Caco-2 (cell line): ENCODE results near the gene CD9. TPM values are rescaled to one million over a fixed set of nuclear protein-coding genes. Genes with fewer than 3 reads are reported as not detected.

ENCODE experiments used
- BruUV-seq: library from RNA; stranded (reverse); fragments of 400-500 nt; replicated peaks from 2 replicates; lab custom pipeline; 2021; lab: Mats Ljungman, UMichigan
- CTCF ChIA-PET: fragments of 300-600 bp; sonication (Branson Sonifier 250); formaldehyde crosslinking; loops from one replicate; lab custom pipeline; 2022; ENCODE audit warnings: antibody characterized with exemption; lab: Charles Lee
- POLR2A ChIA-PET: fragments of 300-600 bp; sonication (Branson Sonifier 250); formaldehyde crosslinking; loops from one replicate; lab custom pipeline; 2022; ENCODE audit warnings: antibody characterized with exemption; lab: Charles Lee
- DNase-seq, 2 experiments: peaks; one replicate each; pipeline versions ENCODE4 v3.0.0 to v3.0.0-alpha.2; 2020 to 2022
- H3K27me3 ChIP-seq: replicated peaks from 2 replicates; pipeline ENCODE4 v1.6.0; 2011; ENCODE audit warnings: low read length; ENCODE audit not compliant: control insufficient read depth, insufficient read depth
- H3K36me3 ChIP-seq: 2 replicates; pipeline ENCODE4 v1.5.1; 2011; ENCODE audit warnings: low read length; ENCODE audit not compliant: control insufficient read depth, insufficient read depth
- H3K4me1 ChIP-seq: fragments of 250-450 bp; sonication (Bioruptor Pico); 2 replicates; pipeline ENCODE4 v1.5.1; 2020; ENCODE audit warnings: mild to moderate bottlenecking
- H3K4me3 ChIP-seq: 2 replicates; pipeline ENCODE4 v1.5.1; 2011; ENCODE audit warnings: low read depth, mild to moderate bottlenecking, control low read depth, low read length
- H3K9me3 ChIP-seq: fragments of 250-450 bp; sonication (Bioruptor Pico); 2 replicates; pipeline ENCODE4 v1.5.1; 2020; ENCODE audit warnings: mild to moderate bottlenecking, moderate library complexity
- H3K27ac Mint-ChIP-seq: one replicate; pipeline ENCODE4 v1.8.0; 2022; ENCODE audit warnings: mixed read lengths; ENCODE audit not compliant: unreplicated experiment
- H3K27me3 Mint-ChIP-seq: one replicate; pipeline ENCODE4 v1.8.0; 2022; ENCODE audit warnings: mixed read lengths; ENCODE audit not compliant: insufficient read depth, unreplicated experiment
- H3K36me3 Mint-ChIP-seq: one replicate; pipeline ENCODE4 v1.8.0; 2022; ENCODE audit warnings: mild to moderate bottlenecking, mixed read lengths; ENCODE audit not compliant: insufficient read depth, unreplicated experiment
- H3K4me1 Mint-ChIP-seq: one replicate; pipeline ENCODE4 v1.8.0; 2022; ENCODE audit warnings: low read depth, mixed read lengths; ENCODE audit not compliant: unreplicated experiment
- H3K4me3 Mint-ChIP-seq: one replicate; pipeline ENCODE4 v1.8.0; 2022; ENCODE audit warnings: mild to moderate bottlenecking, moderate library complexity, mixed read lengths; ENCODE audit not compliant: unreplicated experiment
- H3K9me3 Mint-ChIP-seq: one replicate; pipeline ENCODE4 v1.8.0; 2022; ENCODE audit warnings: mixed read lengths; ENCODE audit not compliant: unreplicated experiment
- intact Hi-C: fragments of 100-400 bp; cut with micrococcal nuclease; formaldehyde crosslinking; loops from one replicate; pipeline ENCODE4 v1.10.0; 2022; ENCODE audit not compliant: unreplicated experiment
- total RNA-seq: library from RNA; stranded (reverse); gene quantifications from 2 replicates; pipeline ENCODE4 v1.2.3, GENCODE V29; 2022
- TF ChIP-seq, protein P1 (sequence below), 2 experiments: fragments of 200-600 bp in 1 of 2; IDR thresholded peaks; 1 replicate in 1 of 2; 2 replicates in 1 of 2; pipeline versions ENCODE4 v1.5.1 to v1.8.0; 2011 to 2022; ENCODE audit warnings: antibody characterized with exemption in 1 of 2, control low read depth in 1 of 2, inconsistent platforms in 1 of 2, low read depth in 1 of 2, low read length in 1 of 2, mild to moderate bottlenecking in 1 of 2, moderate library complexity in 1 of 2; ENCODE audit not compliant: insufficient read depth in 1 of 2, severe bottlenecking in 1 of 2, unreplicated experiment in 1 of 2

Gene CD9
- total RNA-seq, 1 experiment from 2014 or later = 170 TPM

DNA sequence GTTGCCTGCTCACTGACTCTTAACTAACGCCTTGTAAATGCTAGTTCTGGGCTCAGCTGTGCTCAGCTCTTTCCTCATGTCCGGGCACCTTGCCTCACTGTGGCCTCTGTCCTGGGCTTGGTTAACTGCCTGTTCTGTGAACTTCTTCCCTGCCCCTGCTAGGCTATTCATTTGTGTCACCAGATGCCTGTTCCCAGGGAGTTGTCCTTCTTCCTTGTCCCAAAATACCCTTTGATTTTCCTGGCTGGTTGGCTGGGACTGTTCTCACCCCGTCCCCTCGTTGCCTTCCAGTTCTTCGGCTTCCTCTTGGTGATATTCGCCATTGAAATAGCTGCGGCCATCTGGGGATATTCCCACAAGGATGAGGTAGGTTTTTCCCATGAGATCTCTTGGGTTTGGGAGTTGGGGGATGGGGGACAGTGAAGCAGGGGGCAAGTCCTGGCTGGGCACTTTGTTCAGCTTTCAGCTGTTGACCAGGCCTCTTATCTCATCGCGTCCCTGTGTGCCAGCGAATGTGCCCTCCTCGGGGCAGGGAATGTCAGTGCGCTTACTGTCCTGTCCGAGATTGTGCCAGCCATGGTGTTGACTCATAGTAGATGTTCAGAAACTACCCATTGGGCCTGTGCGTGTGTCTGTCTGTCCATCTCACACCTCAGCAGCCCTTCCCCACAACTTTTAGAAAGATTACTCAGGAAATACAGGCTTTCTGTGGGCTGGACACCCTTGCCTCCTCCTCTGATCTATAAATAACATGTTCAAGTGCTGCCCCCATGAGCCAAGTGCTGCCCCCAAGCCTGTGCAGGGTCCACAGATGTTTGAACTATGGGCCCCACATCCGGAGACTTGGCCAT lies 33.1 kb downstream of the CD9 start:
- no peaks in the 10 kb centered on the region for H3K27me3 Mint-ChIP-seq
- intact Hi-C loops = no loop called here
- H3K4me3 Mint-ChIP-seq = no peak overlapping the region
- DNase-seq = no peak
- no TSS peak for BruUV-seq
- peaks cover 45% of the 10 kb centered on the region for H3K36me3 Mint-ChIP-seq
- Histone ChIP-seq H3K27me3 (no peaks in the 10 kb centered on the region), H3K4me1 (peaks cover 65% of the 10 kb centered on the region), H3K4me3 (no peak overlapping the region), H3K9me3 (no peaks in the 10 kb centered on the region), H3K36me3 (peaks cover 7% of the 10 kb centered on the region)
- ChIA-PET CTCF (no interaction called here), POLR2A (no interaction called here)
- H3K4me1 Mint-ChIP-seq = peaks cover 70% of the 10 kb centered on the region
- TF ChIP-seq, protein P1, sequence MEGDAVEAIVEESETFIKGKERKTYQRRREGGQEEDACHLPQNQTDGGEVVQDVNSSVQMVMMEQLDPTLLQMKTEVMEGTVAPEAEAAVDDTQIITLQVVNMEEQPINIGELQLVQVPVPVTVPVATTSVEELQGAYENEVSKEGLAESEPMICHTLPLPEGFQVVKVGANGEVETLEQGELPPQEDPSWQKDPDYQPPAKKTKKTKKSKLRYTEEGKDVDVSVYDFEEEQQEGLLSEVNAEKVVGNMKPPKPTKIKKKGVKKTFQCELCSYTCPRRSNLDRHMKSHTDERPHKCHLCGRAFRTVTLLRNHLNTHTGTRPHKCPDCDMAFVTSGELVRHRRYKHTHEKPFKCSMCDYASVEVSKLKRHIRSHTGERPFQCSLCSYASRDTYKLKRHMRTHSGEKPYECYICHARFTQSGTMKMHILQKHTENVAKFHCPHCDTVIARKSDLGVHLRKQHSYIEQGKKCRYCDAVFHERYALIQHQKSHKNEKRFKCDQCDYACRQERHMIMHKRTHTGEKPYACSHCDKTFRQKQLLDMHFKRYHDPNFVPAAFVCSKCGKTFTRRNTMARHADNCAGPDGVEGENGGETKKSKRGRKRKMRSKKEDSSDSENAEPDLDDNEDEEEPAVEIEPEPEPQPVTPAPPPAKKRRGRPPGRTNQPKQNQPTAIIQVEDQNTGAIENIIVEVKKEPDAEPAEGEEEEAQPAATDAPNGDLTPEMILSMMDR (IDR thresholded peaks at IDR 0.05; ENCODE audit: insufficient read depth in 1 of 2, low read depth in 1 of 2, low read length in 1 of 2, severe bottlenecking in 1 of 2, unreplicated experiment in 1 of 2) = no peak
- H3K27ac Mint-ChIP-seq = peak overlapping the region; percentile 96
- H3K9me3 Mint-ChIP-seq = no peaks in the 10 kb centered on the region

DNA sequence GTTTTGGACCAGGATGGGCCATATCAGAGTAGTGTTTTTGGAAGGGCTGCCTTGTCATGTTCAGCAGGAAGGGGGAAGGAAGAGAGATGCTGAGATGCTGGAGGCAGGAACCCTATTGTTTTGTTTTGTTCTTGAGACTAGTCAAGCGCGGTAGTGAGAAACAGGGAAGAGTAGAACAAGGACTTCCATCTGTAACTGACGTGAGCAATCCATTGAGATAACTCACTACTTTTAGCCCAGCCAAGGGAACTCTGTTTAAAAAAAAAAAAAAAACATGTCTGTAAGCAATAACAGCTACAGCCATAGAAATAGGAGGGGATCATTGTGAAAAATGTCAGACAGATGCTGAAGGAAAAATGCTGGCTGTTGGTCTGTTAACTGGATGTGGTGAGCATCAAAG lies 34.0 kb downstream of the CD9 start:
- no peaks in the 10 kb centered on the region for H3K9me3 ChIP-seq
- H3K4me1 ChIP-seq = peaks cover 56% of the 10 kb centered on the region
- ChIA-PET POLR2A (no interaction called here), CTCF (no interaction called here)
- no peak overlapping the region for H3K4me3 Mint-ChIP-seq
- H3K27me3 ChIP-seq = no peaks in the 10 kb centered on the region
- peaks cover 63% of the 10 kb centered on the region for H3K4me1 Mint-ChIP-seq
- peaks cover 8% of the 10 kb centered on the region for H3K36me3 ChIP-seq
- no TSS peak for BruUV-seq
- H3K27me3 Mint-ChIP-seq = no peaks in the 10 kb centered on the region
- TF ChIP-seq, protein P1 (IDR thresholded peaks at IDR 0.05; ENCODE audit: insufficient read depth in 1 of 2, low read depth in 1 of 2, low read length in 1 of 2, severe bottlenecking in 1 of 2, unreplicated experiment in 1 of 2) = no peak
- no peaks in the 10 kb centered on the region for H3K9me3 Mint-ChIP-seq
- peaks cover 53% of the 10 kb centered on the region for H3K36me3 Mint-ChIP-seq
- peak overlapping the region; percentile 96 for H3K27ac Mint-ChIP-seq
- intact Hi-C loops = no loop called here
- DNase-seq = no peak
- no peak overlapping the region for H3K4me3 ChIP-seq

DNA sequence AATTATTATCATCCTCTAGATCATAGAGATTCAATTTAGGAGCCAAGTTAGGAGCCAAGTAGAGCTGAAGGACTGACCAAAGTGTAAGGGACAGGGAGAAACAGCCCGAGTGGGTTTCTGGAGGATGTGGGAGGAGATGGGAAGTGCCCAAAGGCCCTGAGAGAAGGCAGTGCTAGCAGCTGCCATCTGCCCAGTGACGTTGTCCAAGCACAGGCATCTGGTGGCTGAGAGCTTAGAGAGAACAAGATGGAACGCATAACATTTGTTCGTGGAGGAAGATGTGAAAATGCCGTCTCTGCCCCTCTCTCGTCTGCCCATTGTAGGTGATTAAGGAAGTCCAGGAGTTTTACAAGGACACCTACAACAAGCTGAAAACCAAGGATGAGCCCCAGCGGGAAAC lies 34.7 kb downstream of the CD9 start:
- POLR2A ChIA-PET = interaction anchor here (0.7 kb wide), 1 partner anchor 121 kb away, joined by 3 read pairs; no protein-coding TSS in a partner anchor
- TF ChIP-seq, protein P1 (IDR thresholded peaks at IDR 0.05; ENCODE audit: insufficient read depth in 1 of 2, low read depth in 1 of 2, low read length in 1 of 2, severe bottlenecking in 1 of 2, unreplicated experiment in 1 of 2) = no peak
- H3K9me3 Mint-ChIP-seq = no peaks in the 10 kb centered on the region
- H3K27me3 ChIP-seq = no peaks in the 10 kb centered on the region
- DNase-seq = no peak
- no peaks in the 10 kb centered on the region for H3K27me3 Mint-ChIP-seq
- no peak overlapping the region for H3K4me3 Mint-ChIP-seq
- H3K4me1 Mint-ChIP-seq = peaks cover 60% of the 10 kb centered on the region
- no peaks in the 10 kb centered on the region for H3K9me3 ChIP-seq
- peak overlapping the region; percentile 69 for H3K27ac Mint-ChIP-seq
- BruUV-seq = no TSS peak
- peaks cover 8% of the 10 kb centered on the region for H3K36me3 ChIP-seq
- peaks cover 53% of the 10 kb centered on the region for H3K36me3 Mint-ChIP-seq
- CTCF ChIA-PET = interaction anchor here (1.6 kb wide), 1 partner anchor 41 kb away, joined by 6 read pairs; no protein-coding TSS in a partner anchor
- intact Hi-C loops = loop anchor here (1.0 kb wide), 3 partner anchors 35 to 43 kb away; partner anchors contain the start of gene CD9
- H3K4me1 ChIP-seq = peaks cover 49% of the 10 kb centered on the region
- no peak overlapping the region for H3K4me3 ChIP-seq
